ENCODE data around the gene ZNF248.

ZNF248 gene

DNA sequence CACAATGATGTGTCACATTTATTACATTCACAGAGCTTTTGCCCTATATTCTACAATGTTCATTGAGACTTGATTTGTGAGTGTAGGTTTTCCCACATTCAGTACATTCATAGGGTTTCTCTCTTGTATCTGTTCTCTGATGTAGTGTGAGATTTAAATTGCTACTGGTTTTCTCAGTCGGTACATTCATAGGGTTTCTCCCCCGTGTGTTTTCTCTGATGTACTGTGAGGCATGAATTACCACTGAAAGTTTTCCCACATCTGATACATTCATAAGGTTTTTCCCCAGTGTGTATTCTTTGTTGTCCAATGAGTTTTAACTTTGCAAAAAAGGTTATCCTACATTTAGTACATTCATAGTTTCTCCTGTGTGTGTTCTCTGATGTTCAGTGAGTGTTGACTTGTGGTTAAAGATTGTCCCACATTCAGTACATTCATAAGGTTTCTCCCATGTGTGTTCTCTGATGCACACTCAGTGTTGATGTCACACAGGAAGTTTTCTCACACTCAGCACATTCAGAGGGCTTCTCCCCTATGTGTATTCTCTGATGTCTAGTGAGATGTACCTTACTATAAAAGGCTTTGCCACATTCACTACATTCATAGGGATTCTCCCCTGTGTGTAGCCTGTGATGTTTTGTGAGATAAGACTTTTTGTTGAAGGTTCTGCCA lies 63.0 kb downstream of the ZNF248 start:
- no peak for DNase-seq (ENCODE audit: insufficient read length, low spot score)
- TF ChIP-seq, protein P1, sequence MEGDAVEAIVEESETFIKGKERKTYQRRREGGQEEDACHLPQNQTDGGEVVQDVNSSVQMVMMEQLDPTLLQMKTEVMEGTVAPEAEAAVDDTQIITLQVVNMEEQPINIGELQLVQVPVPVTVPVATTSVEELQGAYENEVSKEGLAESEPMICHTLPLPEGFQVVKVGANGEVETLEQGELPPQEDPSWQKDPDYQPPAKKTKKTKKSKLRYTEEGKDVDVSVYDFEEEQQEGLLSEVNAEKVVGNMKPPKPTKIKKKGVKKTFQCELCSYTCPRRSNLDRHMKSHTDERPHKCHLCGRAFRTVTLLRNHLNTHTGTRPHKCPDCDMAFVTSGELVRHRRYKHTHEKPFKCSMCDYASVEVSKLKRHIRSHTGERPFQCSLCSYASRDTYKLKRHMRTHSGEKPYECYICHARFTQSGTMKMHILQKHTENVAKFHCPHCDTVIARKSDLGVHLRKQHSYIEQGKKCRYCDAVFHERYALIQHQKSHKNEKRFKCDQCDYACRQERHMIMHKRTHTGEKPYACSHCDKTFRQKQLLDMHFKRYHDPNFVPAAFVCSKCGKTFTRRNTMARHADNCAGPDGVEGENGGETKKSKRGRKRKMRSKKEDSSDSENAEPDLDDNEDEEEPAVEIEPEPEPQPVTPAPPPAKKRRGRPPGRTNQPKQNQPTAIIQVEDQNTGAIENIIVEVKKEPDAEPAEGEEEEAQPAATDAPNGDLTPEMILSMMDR (IDR thresholded peaks at IDR 0.05; ENCODE audit: insufficient read depth, missing control alignments) = no peak
- FAIRE-seq = no peak

DNA sequence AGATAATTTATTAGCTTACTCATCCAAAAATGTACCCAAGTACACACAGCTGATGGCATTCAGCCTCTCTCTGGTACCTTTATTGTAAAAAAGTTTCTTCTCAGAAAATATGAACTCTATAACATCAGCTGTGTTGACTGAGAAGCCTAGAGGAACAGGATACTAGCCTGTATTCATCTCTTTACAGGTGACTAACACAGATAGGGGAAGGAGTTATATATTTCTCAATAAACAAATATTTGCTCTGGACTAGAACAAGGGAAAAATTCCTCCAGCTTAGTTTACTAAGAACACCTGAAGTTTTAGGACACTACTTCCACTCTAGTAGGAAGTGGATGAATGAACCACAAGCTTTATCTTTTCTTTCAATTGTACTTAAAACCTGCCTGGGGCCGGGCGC lies 67.8 kb downstream of the ZNF248 start:
- FAIRE-seq = no peak
- DNase-seq (ENCODE audit: insufficient read length, low spot score) = no peak
- TF ChIP-seq, protein P1 (IDR thresholded peaks at IDR 0.05; ENCODE audit: insufficient read depth, missing control alignments) = no peak

DNA sequence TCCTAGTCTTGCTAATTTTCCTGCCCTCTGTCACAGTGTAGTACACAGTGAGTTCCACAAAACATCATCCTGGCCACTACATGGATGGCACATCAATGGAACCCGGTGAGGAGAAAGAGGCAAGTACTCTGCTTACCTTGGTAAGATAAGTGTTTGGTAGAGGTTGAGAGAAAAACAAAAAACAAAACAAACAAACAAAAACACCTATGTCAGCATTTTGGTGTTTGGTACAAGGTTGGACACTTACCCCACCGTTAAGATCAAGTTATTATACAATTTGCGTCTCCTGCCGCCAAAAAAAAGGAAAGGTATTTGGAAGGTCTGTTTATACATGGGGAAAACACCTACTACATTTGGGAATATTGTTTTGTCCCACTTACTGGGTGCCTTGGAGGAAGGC lies 72.7 kb downstream of the ZNF248 start:
- no peak for DNase-seq (ENCODE audit: insufficient read length, low spot score)

DNA sequence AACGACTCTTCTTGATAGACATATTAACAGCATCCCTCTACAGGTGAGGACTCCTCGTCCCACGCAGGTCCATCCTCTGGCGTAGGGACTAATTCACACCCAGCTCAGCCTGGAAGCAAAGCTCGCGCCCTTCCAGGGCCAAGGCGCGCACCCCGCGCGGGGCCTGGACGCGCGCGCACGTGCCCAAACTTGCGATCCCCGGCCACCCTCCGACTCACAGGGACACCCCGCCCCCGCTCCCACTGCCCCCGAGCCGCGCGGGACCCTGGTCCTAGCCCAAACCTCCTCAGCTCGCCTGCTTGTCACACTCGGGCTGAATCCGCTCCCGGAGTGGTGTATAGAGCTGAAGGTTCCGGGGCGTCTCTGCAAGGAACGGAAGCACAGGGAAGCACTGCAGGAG lies 76.9 kb downstream of the ZNF248 start:
- FAIRE-seq = no peak
- DNase-seq (ENCODE audit: insufficient read length, low spot score) = no peak
- TF ChIP-seq, protein P1 (IDR thresholded peaks at IDR 0.05; ENCODE audit: insufficient read depth, missing control alignments) = no peak

More for the DNA sequence above, 72.7 kb downstream of the ZNF248 start:
- TF ChIP-seq, protein P1 (IDR thresholded peaks at IDR 0.05; ENCODE audit: insufficient read depth, missing control alignments) = no peak
- no peak for FAIRE-seq

DNA sequence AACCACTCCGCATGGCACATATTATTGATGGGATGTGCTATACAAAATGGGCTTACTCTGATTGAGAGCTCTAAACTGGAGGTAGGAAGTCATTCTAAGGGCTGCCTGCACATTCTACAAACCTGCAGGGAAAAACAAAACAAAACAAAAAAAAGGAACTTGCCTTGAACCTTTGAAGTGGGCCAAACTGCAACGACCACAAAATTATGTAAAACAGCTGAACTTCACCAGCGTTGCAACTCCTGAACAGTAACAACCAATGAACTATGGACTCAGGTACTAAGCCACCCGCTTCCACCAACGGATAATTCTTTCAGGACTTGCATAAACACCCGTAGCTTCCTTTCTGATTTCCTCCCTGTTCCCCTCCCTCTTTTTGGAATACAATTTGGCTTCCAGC lies 80.4 kb downstream of the ZNF248 start:
- TF ChIP-seq, protein P1 (IDR thresholded peaks at IDR 0.05; ENCODE audit: insufficient read depth, missing control alignments) = no peak
- FAIRE-seq (no peak), DNase-seq (ENCODE audit: insufficient read length, low spot score) (no peak)

DNA sequence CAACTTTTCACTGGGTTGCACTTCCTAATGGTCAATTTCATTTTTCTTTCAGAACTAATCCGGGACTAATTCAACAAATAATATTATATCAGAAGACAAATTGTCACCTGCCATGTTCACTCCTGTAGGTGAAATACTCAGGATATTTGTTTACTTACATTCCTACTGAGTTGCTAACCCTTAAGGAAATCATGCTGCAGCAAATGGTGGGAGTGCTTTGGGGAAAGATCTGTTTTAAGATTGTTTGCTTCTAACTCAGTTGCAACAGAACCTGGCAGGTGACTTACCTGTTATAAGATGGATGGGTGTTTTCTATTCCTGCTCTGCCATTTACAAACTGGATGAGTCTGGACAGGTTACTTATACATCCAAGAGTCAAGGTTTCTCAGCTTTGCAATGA lies 81.8 kb downstream of the ZNF248 start:
- TF ChIP-seq, protein P1 (IDR thresholded peaks at IDR 0.05; ENCODE audit: insufficient read depth, missing control alignments) = no peak
- FAIRE-seq (no peak), DNase-seq (ENCODE audit: insufficient read length, low spot score) (no peak)

DNA sequence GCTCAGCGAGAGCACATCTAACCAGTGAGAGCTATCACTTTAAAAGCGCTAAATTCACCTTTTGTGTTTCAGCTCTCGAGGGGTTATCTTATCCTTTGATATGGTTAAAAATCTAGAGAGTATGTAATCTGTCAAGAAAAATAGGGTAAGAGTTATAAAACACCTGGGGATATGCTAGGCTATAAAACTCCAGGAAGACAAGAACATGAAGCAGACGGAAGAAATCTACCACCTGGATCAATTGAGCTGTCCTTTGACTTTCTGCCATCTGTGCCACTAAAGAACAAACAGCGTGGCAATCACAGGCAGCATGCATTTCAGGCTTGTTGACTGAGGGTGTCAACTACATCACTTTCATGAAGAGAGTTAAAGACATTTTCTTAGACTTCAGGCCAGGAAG lies 83.1 kb downstream of the ZNF248 start:
- no peak for FAIRE-seq

More for the DNA sequence above, 83.1 kb downstream of the ZNF248 start:
- DNase-seq (ENCODE audit: insufficient read length, low spot score) = no peak
- TF ChIP-seq, protein P1 (IDR thresholded peaks at IDR 0.05; ENCODE audit: insufficient read depth, missing control alignments) = no peak
